ENCODE results near the gene PIGQ.

GRCh38 chr16:558298-559020 is 11.3 kb upstream of the PIGQ start:
- no peak for TF ChIP-seq CTCF (IDR thresholded peaks at IDR 0.05)
- TF ChIP-seq POLR2A (IDR thresholded peaks at IDR 0.05) = no peak
